Middle frontal gyrus (tissue), 1 donor: ENCODE results near the gene NAALADL1.
"Not testable (repeated sequence)": the region's sequence is repeated elsewhere in the genome, so short reads cannot be mapped to it uniquely, and the experiment has no call there.

Experiments used
- DNase-seq: peaks from one replicate; pipeline ENCODE4 v3.0.0-alpha.2; 2015; ENCODE audit warnings: low spot score; ENCODE audit errors: extremely low spot score

Gene NAALADL1

GRCh38 chr11:65051398-65051858, 6.9 kb downstream of the NAALADL1 start:
- no peak for DNase-seq

GRCh38 chr11:65047581-65048422, 10.6 kb downstream of the NAALADL1 start:
- DNase-seq = no peak

- DNase-seq = no peak
Observed at GRCh38 chr11:65045728-65046127, 12.6 kb downstream of the NAALADL1 start.

- DNase-seq = no peak
Observed at GRCh38 chr11:65045061-65045460, 13.3 kb downstream of the NAALADL1 start.

- DNase-seq = no peak
Observed at GRCh38 chr11:65043881-65044501, 14.4 kb downstream of the NAALADL1 start.

- no peak for DNase-seq
Observed at GRCh38 chr11:65042891-65043290, 15.5 kb downstream of the NAALADL1 start.

- DNase-seq = peak; percentile 76
Observed at GRCh38 chr11:65040847-65041622, 17.3 kb downstream of the NAALADL1 start, which contains the start of gene SAC3D1. SAC3D1 (plus strand) TSS chr11:65041210; CDS start chr11:65041293, 83 bp downstream.

GRCh38 chr11:65040520-65040846, 17.9 kb downstream of the NAALADL1 start:
- DNase-seq = peak; percentile 3

- DNase-seq = no peak
Observed at GRCh38 chr11:65036931-65037330, 21.4 kb downstream of the NAALADL1 start.

- no peak for DNase-seq
Observed at GRCh38 chr11:65035579-65035978, 22.8 kb downstream of the NAALADL1 start.

GRCh38 chr11:65034423-65034822, 23.9 kb downstream of the NAALADL1 start:
- no peak for DNase-seq

- no peak for DNase-seq
Observed at GRCh38 chr11:65032216-65032615, 26.1 kb downstream of the NAALADL1 start.

GRCh38 chr11:65027213-65028067, 30.9 kb downstream of the NAALADL1 start, which contains the start of gene SNX15:
SNX15 (plus strand) TSS chr11:65027439; CDS start chr11:65027538, 99 bp downstream.
- peak; percentile 91 for DNase-seq

GRCh38 chr11:65026810-65027209, 31.5 kb downstream of the NAALADL1 start:
- no peak for DNase-seq

GRCh38 chr11:65023502-65023901, 34.9 kb downstream of the NAALADL1 start:
- DNase-seq = not testable (repeated sequence)

GRCh38 chr11:65021509-65021908, 36.8 kb downstream of the NAALADL1 start:
- DNase-seq = no peak

- DNase-seq = no peak
Observed at GRCh38 chr11:65021003-65021402, 37.4 kb downstream of the NAALADL1 start.

GRCh38 chr11:65019824-65020223, 38.5 kb downstream of the NAALADL1 start:
- DNase-seq = no peak

GRCh38 chr11:65017937-65018336, 40.4 kb downstream of the NAALADL1 start:
- DNase-seq = no peak

- no peak for DNase-seq
Observed at GRCh38 chr11:65016705-65017104, 41.6 kb downstream of the NAALADL1 start.

GRCh38 chr11:65014726-65015227, 43.6 kb downstream of the NAALADL1 start:
- no peak for DNase-seq
